Measurements from ENCODE around the gene ZNF70. TPM values are rescaled to one million over a fixed set of nuclear protein-coding genes. Genes with fewer than 3 reads are reported as not detected.

Gene ZNF70
- total and polyA plus RNA-seq, 2 of the 13 experiments (the other 11 are each of a cell fraction or from before 2014, with no cell fraction given): 0.62 to 3.6 TPM

DNA sequence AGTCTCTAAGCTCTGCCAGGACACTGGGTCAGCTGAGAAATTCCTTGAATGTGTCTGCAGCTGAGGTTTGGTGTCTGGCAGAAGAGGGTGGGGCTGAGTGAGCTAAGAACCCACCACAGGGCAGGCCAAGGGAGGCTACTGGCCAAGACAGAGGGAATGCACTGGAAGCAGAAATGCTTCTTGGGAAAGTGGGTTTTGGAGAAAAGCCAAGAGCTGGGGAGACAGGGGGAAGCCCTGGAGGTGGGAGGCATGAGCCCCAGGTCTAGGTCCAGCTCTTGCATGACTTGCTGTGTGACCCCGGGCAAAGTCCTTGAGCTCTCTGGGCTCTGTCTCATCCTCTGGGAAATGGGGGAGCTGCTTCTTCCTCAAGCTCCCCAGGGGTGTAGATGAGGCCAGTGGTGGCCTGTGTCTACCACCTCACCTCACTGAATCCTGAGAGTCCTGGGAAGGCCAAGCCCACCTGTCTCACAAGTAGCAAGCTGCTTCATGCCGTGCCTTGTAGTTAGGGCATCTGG is 24.1 kb upstream of the ZNF70 start (continued):
- TF ChIP-seq, protein P1, sequence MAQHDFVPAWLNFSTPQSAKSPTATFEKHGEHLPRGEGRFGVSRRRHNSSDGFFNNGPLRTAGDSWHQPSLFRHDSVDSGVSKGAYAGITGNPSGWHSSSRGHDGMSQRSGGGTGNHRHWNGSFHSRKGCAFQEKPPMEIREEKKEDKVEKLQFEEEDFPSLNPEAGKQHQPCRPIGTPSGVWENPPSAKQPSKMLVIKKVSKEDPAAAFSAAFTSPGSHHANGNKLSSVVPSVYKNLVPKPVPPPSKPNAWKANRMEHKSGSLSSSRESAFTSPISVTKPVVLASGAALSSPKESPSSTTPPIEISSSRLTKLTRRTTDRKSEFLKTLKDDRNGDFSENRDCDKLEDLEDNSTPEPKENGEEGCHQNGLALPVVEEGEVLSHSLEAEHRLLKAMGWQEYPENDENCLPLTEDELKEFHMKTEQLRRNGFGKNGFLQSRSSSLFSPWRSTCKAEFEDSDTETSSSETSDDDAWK (CRISPR knock-in tag; IDR thresholded peaks at IDR 0.05): no peak
- no peak for TF ChIP-seq STAG1 (CRISPR knock-in tag; IDR thresholded peaks at IDR 0.05)
- TF ChIP-seq, protein P2, sequence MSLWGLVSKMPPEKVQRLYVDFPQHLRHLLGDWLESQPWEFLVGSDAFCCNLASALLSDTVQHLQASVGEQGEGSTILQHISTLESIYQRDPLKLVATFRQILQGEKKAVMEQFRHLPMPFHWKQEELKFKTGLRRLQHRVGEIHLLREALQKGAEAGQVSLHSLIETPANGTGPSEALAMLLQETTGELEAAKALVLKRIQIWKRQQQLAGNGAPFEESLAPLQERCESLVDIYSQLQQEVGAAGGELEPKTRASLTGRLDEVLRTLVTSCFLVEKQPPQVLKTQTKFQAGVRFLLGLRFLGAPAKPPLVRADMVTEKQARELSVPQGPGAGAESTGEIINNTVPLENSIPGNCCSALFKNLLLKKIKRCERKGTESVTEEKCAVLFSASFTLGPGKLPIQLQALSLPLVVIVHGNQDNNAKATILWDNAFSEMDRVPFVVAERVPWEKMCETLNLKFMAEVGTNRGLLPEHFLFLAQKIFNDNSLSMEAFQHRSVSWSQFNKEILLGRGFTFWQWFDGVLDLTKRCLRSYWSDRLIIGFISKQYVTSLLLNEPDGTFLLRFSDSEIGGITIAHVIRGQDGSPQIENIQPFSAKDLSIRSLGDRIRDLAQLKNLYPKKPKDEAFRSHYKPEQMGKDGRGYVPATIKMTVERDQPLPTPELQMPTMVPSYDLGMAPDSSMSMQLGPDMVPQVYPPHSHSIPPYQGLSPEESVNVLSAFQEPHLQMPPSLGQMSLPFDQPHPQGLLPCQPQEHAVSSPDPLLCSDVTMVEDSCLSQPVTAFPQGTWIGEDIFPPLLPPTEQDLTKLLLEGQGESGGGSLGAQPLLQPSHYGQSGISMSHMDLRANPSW (CRISPR knock-in tag; IDR thresholded peaks at IDR 0.05; ENCODE audit: borderline replicate concordance): no peak
- TF ChIP-seq ZNF543 (CRISPR knock-in tag; IDR thresholded peaks at IDR 0.05): no peak
- no peak for TF ChIP-seq ZSCAN29 (CRISPR knock-in tag; conservative IDR thresholded peaks at IDR 0.05)
- TF ChIP-seq, protein P3, sequence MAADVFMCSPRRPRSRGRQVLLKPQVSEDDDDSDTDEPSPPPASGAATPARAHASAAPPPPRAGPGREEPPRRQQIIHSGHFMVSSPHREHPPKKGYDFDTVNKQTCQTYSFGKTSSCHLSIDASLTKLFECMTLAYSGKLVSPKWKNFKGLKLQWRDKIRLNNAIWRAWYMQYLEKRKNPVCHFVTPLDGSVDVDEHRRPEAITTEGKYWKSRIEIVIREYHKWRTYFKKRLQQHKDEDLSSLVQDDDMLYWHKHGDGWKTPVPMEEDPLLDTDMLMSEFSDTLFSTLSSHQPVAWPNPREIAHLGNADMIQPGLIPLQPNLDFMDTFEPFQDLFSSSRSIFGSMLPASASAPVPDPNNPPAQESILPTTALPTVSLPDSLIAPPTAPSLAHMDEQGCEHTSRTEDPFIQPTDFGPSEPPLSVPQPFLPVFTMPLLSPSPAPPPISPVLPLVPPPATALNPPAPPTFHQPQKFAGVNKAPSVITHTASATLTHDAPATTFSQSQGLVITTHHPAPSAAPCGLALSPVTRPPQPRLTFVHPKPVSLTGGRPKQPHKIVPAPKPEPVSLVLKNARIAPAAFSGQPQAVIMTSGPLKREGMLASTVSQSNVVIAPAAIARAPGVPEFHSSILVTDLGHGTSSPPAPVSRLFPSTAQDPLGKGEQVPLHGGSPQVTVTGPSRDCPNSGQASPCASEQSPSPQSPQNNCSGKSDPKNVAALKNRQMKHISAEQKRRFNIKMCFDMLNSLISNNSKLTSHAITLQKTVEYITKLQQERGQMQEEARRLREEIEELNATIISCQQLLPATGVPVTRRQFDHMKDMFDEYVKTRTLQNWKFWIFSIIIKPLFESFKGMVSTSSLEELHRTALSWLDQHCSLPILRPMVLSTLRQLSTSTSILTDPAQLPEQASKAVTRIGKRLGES (CRISPR knock-in tag; IDR thresholded peaks at IDR 0.05; ENCODE audit: borderline replicate concordance): no peak
- TF ChIP-seq MIER3 (CRISPR knock-in tag; IDR thresholded peaks at IDR 0.05; ENCODE audit: borderline replicate concordance): no peak
- no peak for TF ChIP-seq SMYD3 (CRISPR knock-in tag; IDR thresholded peaks at IDR 0.05)
- 0 out of 2 replicates have a peak, but pooled peaks have one; percentile 42 for TF ChIP-seq ZNF33A (CRISPR knock-in tag; IDR thresholded peaks at IDR 0.05; ENCODE audit: borderline replicate concordance)
- no peak for TF ChIP-seq KAT7 (CRISPR knock-in tag; IDR thresholded peaks at IDR 0.05; ENCODE audit: borderline replicate concordance)
- no peak for TF ChIP-seq RBM39 (IDR thresholded peaks at IDR 0.05; ENCODE audit: low read depth, low read length, poor library complexity, severe bottlenecking)
- no peak for TF ChIP-seq AGO1 (IDR thresholded peaks at IDR 0.05; ENCODE audit: low read depth, low read length, poor library complexity, severe bottlenecking)
- TF ChIP-seq SMAD1 (CRISPR knock-in tag; IDR thresholded peaks at IDR 0.05; ENCODE audit: borderline replicate concordance, low read depth): no peak
- TF ChIP-seq FIP1L1 (IDR thresholded peaks at IDR 0.05; ENCODE audit: borderline replicate concordance, insufficient read depth, low read depth, low read length): no peak
- TF ChIP-seq SRSF9 (IDR thresholded peaks at IDR 0.05; ENCODE audit: borderline replicate concordance, insufficient read depth, low read depth, low read length, poor library complexity, severe bottlenecking): no peak
- no peak for TF ChIP-seq HOXA3 (CRISPR knock-in tag; IDR thresholded peaks at IDR 0.05)
- no peak for TF ChIP-seq SRSF4 (IDR thresholded peaks at IDR 0.05; ENCODE audit: low read depth, low read length, poor library complexity, severe bottlenecking)
- no peak for TF ChIP-seq PHF21A (CRISPR knock-in tag; IDR thresholded peaks at IDR 0.05)
- peak; percentile 86 for TF ChIP-seq BCL6 (CRISPR knock-in tag; IDR thresholded peaks at IDR 0.05)
- TF ChIP-seq HOXD1 (CRISPR knock-in tag; IDR thresholded peaks at IDR 0.05): no peak
- TF ChIP-seq YEATS2 (CRISPR knock-in tag; IDR thresholded peaks at IDR 0.05; ENCODE audit: borderline replicate concordance): no peak
- TF ChIP-seq, protein P4, sequence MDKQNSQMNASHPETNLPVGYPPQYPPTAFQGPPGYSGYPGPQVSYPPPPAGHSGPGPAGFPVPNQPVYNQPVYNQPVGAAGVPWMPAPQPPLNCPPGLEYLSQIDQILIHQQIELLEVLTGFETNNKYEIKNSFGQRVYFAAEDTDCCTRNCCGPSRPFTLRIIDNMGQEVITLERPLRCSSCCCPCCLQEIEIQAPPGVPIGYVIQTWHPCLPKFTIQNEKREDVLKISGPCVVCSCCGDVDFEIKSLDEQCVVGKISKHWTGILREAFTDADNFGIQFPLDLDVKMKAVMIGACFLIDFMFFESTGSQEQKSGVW (CRISPR knock-in tag; IDR thresholded peaks at IDR 0.05; ENCODE audit: borderline replicate concordance): no peak
- TF ChIP-seq BORCS8-MEF2B (CRISPR knock-in tag; IDR thresholded peaks at IDR 0.05): no peak
